ENCODE data around the gene ABCC4.
A peak's percentile ranks its signal among the peaks of the same experiment; 100 is the strongest.
"Not testable (repeated sequence)": the region's sequence is repeated elsewhere in the genome, so short reads cannot be mapped to it uniquely, and the experiment has no call there.

ABCC4 gene

DNA sequence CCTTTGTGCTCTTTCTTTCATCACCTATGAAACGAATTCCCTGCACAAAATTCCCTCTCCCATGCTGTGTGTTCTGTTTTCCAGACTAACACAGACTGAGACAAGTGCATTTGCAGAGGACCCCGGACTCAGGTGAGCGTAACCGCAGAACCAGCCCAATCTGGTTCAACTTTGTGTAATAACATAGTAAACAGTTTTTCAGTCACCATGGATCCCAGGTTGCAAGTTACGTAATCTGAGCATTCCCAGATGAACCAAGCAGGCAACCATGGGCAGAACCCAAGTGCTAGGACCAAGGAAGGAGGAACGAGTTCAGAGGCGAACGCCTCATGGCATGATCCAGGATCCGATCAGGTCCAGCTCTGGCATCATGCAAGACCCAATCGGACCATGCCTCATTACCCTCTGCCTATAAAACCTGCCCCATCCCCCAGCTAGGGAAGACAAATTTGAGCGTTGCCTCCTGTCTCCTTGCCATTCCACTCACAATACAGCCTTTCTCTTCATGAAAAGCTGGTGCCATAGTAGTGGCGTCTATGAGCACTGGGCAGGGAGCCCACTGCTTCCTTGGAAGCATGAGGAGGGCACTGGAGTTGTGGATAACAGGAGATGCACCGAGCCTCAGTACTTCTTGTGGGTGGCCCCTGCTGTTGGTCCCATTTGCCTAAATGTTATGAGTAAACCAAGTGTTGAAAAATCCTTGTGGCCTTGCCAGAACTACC, 107.6 kb downstream of the ABCC4 start:
- DNase-seq, result no peak

GRCh38 chr13:95192998-95193397, 108.3 kb downstream of the ABCC4 start:
- no peak for DNase-seq

- DNase-seq, result not testable (repeated sequence)
Observed at GRCh38 chr13:95192564-95192945, 108.7 kb downstream of the ABCC4 start.

DNA sequence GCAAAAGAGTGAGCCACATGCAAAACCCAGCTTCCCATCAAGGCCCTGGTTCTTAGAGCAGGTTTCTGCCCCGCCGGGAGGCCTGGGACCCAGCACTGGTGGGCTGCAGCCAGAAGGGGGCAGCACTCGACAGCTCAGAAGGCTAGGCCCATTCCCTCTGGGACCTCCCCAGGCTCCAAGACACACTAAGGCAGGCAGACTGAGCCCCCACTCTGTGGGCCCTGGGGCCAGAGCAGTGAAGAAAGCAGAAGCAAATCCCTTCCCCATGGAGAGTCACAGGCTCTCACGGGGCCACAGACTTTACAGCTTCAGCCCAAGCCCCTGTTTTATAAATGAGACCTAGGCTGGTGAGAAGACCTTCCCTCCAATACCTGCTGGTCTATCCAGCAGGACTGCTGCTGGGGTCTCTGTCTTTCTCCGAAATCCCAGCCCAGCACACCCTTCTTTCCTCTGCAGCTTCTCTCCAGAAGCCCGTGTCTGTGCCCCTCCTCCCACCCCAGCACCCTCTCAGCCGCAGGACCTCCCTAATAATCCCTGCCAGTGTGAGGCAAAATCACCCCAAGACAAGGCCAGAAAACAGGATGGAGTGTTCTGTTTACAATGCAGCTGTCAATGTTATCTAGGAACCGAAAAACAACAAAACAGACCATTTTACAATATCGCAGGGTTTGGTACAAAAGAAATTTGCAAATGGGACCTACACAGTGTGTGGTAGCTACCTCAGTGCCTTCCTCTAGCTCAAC, 109.3 kb downstream of the ABCC4 start:
- peak; percentile 54 for DNase-seq

DNA sequence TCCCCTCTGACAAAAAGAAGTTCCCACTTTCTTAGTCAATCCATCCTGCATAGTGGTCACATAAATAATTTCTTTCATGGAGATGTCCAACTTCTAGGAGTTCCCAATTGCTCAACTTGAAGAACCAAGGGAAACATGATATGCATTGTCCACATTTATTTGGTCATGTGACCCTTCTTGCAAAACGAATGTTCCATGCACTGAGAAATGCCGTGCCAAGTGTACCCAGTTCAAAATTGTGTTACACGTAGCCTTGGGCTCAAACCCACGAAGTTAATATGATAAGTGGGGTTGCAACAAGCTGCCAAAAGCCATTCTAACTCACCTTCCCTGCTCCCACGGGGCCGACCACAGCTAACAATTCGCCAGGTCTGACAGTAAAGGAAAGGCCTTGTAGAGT, 113.1 kb downstream of the ABCC4 start:
- no peak for DNase-seq

DNA sequence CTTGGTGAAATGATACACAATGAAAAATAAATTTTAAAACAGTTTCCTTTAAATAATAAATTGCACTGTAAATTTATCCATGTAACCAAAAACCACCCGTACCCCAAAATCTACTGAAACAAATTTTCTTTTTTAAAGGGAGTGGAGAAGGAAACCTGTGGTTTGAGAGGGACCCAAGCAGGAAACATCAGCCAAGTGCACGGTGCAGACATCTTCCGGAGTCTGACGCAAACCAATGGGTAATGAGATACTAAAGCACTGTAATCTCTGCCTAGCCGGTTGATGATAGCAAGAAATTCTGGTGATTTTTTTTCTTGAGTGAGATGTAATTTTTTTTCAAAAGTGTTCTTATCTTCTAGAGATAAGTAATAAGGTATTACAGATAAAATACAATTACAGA, 115.4 kb downstream of the ABCC4 start:
- DNase-seq, result no peak

- DNase-seq, result no peak
Observed at GRCh38 chr13:95185311-95185710, 115.9 kb downstream of the ABCC4 start.

- DNase-seq, result no peak
Observed at GRCh38 chr13:95184317-95184716, 116.9 kb downstream of the ABCC4 start.

DNA sequence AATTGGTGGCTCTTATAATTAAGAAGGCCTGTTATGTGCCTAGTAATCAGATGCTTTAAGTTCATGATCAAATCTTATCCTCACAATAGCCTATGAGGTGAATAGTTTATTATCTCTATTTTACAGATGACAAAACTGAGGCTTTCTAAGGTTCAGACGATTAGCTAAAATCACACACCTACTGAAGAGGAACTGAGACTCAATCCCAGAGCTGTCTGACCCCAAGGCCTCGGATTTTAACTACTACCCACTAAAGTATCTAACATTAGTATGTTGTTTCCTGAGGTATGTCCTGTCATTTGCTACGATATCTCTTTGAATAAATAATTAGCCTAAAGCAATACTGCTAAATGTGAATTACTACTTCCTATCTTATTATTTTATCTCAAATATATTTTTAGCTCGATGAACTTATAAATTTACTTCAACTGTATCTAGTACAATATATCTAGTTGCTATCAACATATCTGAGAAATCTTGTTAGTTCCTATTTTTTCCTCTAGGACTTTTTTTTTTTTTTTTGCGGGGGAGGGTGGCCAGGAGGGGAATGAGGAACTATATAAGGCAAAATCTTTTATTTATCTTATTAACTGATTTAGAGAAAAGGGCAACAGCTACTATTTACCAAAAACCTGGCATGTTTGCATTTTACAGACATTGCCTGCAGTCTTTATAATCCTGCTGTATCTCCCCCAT, 118.5 kb downstream of the ABCC4 start:
- DNase-seq, result no peak

DNA sequence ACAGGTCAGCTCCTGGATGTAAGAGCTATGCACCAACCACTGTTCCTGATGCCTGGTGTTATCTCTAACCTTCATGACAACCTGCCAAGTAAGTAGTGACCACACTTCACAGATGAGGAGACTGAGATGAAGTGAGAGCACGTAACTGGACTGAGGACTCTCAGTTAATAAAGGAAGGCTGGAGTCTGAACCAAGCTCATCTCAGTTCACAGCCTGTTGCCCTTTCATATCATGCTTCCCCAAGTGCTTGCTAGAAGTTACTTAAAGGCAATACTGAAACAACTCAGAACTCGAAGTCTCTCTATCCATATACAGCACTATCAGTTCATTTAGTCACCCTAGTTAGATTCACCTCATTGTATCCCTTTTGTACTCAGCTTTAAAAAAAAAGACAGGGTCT, 119.7 kb downstream of the ABCC4 start:
- no peak for DNase-seq

GRCh38 chr13:95180513-95181245, 120.6 kb downstream of the ABCC4 start:
- DNase-seq, result no peak

DNA sequence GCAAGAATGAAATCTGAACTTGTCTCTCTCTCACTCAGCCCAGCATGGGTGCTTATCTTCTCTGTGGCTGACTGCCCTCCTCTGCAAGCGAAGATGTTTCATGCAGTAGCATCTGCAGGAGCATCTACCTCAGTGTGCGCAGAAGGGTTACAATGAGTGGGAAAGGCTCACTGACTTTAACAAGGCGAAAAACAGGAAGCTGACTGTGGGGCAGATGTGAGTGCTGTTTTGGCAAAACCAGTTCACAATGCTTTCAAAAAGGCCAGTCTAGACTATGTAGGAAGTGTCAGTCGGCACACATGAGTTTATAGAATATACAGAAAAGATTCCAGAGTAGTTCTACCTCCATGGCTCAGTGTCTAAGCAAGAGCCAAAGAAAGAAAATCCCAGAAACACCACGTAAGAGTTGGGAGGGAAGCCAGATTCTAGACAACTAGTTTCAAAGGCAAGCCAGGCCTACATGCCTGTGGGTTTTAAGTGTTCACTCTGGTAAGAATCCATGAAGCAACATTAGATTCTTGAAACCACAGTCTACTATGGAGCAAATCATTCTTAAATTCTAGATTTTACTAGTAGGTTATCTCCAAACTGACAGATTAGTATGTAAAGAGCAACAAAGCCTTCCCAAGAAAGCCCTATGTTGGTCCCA, 124.5 kb downstream of the ABCC4 start:
- DNase-seq, result no peak

DNA sequence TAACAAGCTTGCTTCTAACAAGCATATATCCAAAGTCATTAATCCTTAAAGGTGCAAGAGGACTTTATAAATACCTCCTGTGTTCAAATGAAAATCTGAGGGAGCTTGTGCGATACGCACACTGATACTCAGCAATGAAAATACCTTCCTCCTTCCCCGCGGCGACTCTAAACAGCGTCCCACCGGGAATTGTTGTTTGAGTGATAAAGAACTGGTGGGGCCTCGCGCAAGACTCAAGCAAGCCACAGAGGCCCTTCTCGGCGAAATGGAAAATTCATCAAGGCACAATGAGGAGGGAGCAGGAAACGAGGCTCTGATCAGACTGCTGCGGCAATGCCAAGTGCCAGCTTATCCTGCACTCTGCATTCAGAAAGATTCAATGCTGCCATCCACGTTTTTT, 126.7 kb downstream of the ABCC4 start:
- DNase-seq, result no peak

DNA sequence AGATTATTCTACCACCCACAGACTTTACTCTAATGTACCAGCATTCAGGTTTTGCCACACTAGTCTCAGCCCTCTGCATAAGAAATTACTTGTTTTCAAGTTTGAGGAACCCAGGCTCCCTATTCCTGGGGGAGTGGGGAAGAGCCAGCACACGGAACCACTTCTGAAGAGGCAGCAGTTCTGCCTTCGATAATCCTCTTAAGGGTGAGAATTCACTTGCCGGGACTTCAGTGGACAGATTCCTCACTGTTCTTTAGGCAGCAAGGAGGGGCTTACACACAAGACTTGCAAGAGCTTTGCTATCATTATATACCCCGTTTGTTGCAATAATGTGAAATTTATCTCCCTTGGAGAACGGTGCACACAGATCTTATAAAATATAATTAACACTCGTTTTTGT, 133.1 kb downstream of the ABCC4 start:
- no peak for DNase-seq

GRCh38 chr13:95167003-95167402, 134.2 kb downstream of the ABCC4 start:
- DNase-seq, result not testable (repeated sequence)

GRCh38 chr13:95164830-95165229, 136.4 kb downstream of the ABCC4 start:
- DNase-seq, result no peak

DNA sequence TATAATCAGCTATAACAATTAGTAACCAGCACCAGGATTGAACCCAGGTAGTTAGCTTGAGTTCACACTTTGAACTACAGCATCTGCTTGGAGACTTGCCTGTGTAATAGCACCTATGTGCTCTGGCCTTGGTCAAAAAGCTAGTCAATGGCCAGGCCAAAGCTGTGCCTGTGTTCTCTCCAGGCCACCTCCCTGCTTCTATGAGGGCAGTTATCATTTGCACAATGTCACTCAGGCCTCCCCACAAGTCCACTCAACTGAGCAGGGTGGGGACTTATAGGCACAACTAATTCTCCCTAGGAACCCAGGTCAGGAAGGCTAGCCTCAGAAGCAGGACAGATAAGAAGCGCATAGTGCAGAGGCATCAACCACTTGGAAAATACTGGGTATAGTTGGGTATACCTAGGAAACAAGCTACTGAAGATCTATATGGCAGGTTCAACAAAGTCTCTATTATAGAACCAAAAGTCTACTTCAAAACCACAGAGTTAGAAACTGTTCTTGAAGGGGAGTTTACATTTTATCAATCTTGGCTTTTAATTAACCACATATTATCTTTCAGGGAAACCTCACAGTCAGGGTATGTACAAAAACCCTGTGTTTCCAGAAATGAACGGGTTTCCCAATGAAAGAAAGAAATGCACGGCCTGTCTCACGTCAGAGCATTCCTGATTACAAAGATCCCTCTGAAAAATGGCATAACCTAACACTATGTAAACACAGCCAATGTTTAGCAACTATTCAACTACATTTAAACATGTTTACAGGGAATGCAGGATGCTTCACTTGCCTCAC, 140.9 kb downstream of the ABCC4 start:
- no peak for DNase-seq

DNA sequence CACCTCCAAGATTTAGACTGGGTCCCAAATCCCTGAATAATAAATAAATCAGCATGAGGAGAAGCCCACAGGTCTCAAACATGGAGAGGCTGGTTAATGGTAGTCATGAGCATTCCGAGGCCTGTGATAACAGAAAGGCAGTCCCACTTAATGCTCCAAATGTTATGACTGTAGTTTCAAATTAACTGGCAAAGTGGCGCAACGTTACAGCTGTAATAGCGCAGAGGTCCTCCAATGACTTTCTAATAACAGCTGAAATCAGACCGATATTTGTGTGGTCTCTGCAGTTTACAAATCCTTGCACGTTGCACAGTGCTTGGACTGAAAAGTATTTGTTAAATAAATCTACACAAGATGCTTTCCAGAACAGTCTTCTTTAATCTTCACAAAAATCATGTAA, 141.8 kb downstream of the ABCC4 start:
- DNase-seq, result no peak

- no peak for DNase-seq
Observed at GRCh38 chr13:95156208-95156607, 145.0 kb downstream of the ABCC4 start.

- DNase-seq, result no peak
Observed at GRCh38 chr13:95155504-95155903, 145.7 kb downstream of the ABCC4 start.

GRCh38 chr13:95155093-95155492, 146.2 kb downstream of the ABCC4 start:
- no peak for DNase-seq

- no peak for DNase-seq
Observed at GRCh38 chr13:95154413-95154886, 146.8 kb downstream of the ABCC4 start.
